CD4-positive, alpha-beta T cell treated with Interleukin-15 for 4 hours (primary cell): ENCODE results near the gene ID3.

Source experiments
- DNase-seq: peaks from one replicate; pipeline ENCODE4 v3.0.0-alpha.2; 2020; ENCODE audit warnings: low spot score

ID3 gene

DNA sequence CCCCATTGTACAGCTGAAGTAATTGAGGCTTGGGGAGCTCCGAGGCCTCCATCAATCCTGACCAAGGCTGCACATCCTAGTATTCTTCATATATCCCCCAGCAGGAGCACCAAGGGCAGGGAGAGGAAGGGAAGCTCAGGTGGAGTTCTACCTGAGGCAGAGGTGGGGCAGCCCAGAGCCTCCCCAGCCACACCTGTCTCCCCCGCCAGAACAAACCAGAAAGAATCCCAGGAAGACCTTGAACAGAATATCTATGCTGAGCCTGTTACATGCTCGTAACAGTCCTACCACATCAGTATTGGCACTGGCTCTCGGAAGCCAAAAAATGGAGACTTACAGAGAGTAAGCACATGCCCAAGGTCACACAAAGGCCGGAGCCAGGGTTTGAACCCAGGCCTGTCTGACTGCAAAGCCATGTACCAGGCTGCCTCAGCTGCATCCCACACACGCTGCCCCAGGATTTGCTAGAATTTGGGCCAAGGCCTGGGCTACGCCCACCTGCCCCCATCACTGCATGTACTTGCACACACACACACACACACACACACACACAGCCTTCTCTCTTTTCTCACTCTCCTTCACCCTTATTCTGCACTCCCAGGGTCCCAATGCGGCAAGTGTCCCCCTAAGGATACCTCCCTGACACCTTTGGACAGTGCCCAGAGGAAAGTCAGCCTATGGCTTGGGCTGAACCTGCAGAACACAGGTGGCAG lies 32.8 kb downstream of the ID3 start:
- no peak for DNase-seq

DNA sequence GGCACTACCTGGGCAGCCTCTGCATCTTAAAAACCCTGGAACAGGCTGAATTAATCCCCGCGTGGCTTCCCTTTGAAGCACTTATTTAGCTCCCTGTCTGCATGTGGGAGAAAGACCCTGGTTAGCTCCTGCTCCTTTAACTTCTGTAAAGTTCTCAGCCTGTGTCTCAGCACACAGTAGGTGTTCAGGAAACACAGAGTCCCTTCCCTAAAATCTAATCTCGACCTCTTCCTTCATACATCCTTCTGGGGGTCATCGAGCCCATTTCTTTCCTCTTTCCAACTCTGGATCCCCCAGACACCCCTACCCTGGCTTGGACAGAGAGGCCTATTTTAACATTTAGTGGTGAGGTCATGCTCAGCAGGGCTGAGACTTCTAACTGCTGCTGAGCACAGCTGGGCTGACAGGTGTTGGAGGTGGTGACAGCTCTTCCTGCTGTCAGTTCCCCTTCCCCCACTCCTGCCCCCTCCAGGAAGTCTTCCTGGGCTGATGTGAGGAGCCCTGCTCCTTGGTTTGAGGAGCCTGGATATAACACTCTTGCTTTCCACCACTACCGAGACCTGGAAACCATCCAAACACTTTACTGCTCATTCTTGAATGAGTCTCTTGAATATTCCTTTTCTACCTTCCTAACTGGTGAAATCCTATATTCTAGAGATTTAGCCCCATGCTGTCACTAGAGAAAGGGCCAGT lies 33.6 kb downstream of the ID3 start:
- peak; percentile 30 for DNase-seq

DNA sequence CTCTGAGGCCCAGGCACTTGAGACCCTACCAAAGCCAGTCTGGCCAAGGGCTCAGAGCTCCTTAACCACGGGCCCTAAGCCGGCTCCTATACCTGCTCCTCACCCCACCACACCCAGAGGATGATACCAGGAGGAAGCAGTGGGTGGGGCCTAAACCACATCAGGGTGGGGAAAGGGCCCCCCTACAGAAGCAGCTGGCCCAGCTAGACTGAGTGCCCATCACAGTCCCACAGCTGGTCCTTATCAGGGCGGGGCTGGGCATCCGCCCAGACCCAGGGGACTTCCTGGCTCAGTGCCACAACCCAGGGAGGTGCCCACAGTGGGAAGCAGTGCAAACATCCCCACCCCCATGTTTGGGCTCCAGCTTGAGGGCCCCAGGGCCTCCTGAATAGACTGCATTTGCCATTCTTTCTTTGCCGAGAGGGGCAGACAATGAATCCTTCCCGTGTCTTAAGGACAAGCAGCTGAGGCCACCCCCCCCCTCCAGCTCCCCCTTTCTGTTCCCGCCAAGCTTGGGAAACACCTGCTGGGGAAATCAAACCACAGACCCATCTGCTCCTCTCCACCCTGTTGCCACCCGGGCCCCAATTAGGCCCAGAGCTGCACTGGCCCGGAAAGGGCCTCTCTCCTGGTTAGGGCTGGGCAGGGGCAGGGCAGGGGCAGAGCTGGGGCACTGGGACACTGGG lies 34.4 kb downstream of the ID3 start:
- peak; percentile 51 for DNase-seq

DNA sequence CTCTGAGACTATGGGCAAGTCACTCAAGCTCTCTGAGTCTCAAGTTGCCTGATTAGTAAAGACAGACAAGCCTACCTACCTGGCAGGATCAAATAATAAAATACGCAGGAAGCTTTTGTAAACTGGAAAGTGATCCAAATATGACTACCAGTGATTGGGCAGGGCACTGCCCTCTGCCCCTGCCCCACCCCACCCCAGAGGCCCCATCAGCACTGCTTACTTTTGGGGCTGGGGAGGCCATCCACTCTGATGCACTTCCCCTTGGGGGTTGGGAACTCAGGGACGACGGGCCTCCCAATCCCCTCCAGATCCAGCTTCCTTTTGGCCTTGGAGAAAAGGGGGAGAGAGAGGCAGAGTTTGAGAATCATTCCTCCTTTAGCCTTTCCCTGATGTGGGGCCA lies 35.1 kb downstream of the ID3 start:
- no peak for DNase-seq

DNA sequence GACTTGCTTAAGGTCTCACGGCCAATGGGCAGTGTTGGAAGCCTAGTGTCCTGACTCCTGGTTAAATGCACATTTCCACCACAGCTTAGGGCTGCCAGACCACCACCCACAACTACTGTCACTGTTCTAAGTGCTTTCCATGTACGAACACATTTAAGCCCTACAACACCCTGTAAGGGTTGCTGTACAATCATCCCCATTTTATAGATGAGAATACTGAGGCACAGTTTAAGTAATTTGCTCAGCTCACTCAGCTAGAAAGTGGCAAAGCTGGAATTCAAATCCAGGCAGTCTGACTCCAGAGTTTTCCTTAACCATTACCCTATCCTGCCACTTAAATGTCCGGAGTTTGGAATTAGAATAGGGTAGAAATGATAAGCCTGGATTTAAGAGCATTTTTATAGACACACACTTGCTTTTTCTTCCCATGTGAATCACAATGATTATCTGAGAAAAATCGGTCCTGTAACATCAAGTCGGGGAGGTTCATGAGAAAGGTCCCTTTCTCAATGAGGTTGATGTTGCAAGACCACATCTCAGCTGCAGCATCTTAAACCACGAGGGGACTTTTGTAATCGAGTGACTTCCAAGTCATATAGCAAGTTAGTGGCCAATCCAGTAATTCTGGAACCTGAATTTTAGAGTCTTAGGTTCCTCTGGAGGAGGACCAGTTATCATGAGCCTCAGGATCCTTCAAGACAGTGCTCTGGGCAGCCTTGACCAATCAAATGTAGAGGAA lies 36.9 kb downstream of the ID3 start:
- no peak for DNase-seq

DNA sequence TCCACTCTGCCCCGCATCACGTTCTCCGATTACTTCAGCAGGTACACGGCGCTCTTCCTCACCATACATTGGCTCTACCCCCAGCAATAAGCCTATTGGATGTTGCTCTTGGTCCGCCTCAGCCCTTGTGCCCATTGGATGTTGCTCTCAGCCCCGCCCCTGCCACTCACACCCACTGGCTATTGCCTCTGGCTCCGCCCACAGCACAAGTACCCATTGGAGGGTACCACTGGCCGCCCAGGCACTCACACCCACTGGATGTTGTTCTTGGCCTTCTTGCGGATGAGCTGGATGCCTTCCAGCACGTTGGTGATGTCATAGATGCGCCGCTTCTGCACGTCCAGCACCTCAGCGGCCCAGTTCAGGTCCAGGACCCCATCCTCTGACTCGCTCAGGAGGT lies 37.7 kb downstream of the ID3 start:
- DNase-seq, result no peak

DNA sequence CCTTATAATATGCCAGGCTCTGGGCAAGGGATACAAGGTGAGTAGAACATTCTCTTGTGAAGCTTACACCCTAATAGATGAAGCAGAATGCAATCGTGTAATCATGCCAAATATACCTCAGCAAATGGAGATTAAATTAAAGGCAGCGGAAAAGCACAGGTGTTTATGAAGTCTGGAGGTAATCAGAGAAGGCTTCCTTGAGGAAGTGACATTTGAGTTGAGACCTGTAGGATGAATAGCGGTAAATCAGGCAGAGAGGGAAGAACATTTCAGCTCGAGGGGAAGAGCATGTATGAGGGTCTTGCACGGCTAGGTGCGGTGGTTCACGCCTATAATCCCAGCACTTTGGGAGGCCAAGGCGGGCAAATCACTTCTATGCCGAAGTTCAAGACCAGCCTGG lies 41.7 kb downstream of the ID3 start:
- DNase-seq, result no peak

DNA sequence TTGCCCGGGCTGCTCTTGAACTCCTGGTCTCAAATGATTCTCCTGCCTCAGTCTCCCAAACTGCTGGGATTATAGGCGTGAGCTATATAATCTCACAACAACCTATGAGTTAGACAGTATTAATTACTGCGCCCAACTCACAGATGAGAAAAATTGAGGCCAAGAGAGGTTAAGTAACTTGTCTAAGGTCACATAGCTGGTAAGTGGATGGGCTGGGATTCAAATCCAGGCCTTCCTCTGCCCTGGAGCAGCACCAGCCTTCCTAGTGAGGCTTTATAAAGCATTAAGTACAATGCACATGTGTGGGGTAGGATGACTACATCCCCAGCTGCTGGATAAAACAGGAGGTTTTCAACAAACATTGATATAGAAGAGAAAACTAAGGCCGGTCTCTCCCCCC lies 43.4 kb downstream of the ID3 start:
- no peak for DNase-seq

DNA sequence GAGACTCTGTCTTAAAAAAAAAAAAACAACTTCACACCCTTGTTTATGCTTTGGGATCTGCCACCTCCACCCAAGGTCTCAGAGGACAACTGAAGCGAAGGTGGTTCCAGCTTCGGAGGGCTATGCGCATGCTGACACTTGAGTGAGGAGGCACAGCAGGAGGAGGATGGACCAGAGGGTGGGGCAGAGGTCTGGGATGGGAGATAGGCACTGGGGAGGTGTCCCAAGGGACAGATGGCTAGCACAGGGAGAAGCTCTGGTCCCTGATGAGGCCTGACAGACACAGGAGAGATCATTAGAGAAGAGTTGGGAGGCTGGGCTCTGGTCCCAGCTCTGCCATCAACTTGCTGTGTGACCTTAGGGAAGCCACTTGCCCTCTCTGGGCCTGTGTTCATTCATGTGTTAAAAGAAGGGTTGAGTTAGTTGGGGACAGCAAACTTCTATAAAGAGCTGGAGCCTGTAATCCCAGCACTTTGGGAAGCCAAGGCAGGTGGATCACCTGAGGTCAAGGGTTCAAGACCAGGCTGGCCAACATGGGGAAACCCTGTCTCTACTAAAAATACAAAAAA lies 45.1 kb downstream of the ID3 start:
- DNase-seq, result no peak

DNA sequence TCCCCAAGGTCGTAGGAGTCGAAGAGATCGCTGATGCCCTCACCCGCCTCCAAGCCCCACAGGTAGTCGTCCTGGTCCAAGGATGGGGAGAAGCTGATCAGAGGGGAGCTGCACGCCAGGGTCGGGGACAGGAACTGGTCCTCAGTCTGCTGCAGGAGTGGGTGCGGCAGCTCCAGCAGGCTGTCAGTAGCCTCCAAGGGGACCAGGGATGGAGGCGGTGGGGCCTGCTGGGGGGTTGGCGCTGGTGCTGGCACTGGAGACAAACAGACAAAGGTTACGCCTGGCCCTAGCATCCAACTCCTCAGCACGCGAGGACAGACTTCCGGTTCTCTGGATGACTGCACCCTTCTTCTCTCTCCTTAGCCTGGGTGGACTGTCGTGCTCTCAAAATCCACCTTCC lies 49.4 kb downstream of the ID3 start:
- DNase-seq, result no peak
